WTC11 (cell line): Measurements from ENCODE around the gene RNGTT. TPM values are rescaled to one million over a fixed set of nuclear protein-coding genes. Genes with fewer than 3 reads are reported as not detected.

Experiments used
- ATAC-seq: fragments of 200-7000 bp; cut with Tn5 transposase; 2 replicates; pipeline ENCODE4 v1.10.0; 2021; ENCODE audit warnings: mild to moderate bottlenecking, moderate library complexity
- CTCF ChIA-PET: fragments of 300-600 bp; sonication (Branson Sonifier 250); formaldehyde crosslinking; loops from one replicate; lab custom pipeline; 2021; ENCODE audit warnings: antibody characterized with exemption; lab: Charles Lee
- POLR2A ChIA-PET: fragments of 350-600 bp; sonication (Branson Sonifier 250); formaldehyde crosslinking; loops from one replicate; lab custom pipeline; 2021; ENCODE audit warnings: antibody characterized with exemption; lab: Charles Lee
- DNase-seq: peaks from one replicate; pipeline ENCODE4 v3.0.0; 2021; ENCODE audit warnings: low spot score
- H3K27ac Mint-ChIP-seq: 2 replicates; pipeline ENCODE4 v1.8.0; 2021; ENCODE audit warnings: mixed read lengths
- H3K27me3 Mint-ChIP-seq: 2 replicates; pipeline ENCODE4 v1.8.0; 2021; ENCODE audit warnings: low read depth, mild to moderate bottlenecking, moderate library complexity, mixed read lengths
- H3K36me3 Mint-ChIP-seq: 2 replicates; pipeline ENCODE4 v1.8.0; 2021; ENCODE audit warnings: mixed read lengths
- H3K4me1 Mint-ChIP-seq: 2 replicates; pipeline ENCODE4 v1.8.0; 2022; ENCODE audit warnings: mixed read lengths
- H3K4me3 Mint-ChIP-seq: 2 replicates; pipeline ENCODE4 v1.8.0; 2021; ENCODE audit warnings: mild to moderate bottlenecking, moderate library complexity, mixed read lengths
- H3K9me3 Mint-ChIP-seq: 2 replicates; pipeline ENCODE4 v1.8.0; 2021; ENCODE audit warnings: mixed read lengths
- ATF1 ChIP-seq: sonication (generic); formaldehyde crosslinking; IDR thresholded peaks from 2 replicates; pipeline ENCODE4 v1.8.1; 2023; ENCODE audit warnings: mild to moderate bottlenecking, moderate library complexity, missing genetic modification reagents
- E2F1 ChIP-seq: sonication (generic); formaldehyde crosslinking; IDR thresholded peaks from 2 replicates; pipeline ENCODE4 v1.8.0; 2022; ENCODE audit warnings: mild to moderate bottlenecking, missing genetic modification reagents
- JAZF1 ChIP-seq: fragments of 250-450 bp; sonication (Bioruptor Pico); IDR thresholded peaks from 2 replicates; pipeline ENCODE4 v1.9.0; 2021; ENCODE audit warnings: moderate library complexity, mild to moderate bottlenecking, inconsistent platforms
- NFYB ChIP-seq: sonication (generic); formaldehyde crosslinking; conservative IDR thresholded peaks from 2 replicates; pipeline ENCODE4 v1.8.0; 2022; ENCODE audit warnings: low read depth, missing genetic modification reagents
- OVOL2 ChIP-seq: fragments of 250-450 bp; sonication (Bioruptor Pico); IDR thresholded peaks from 2 replicates; pipeline ENCODE4 v1.9.0; 2021; ENCODE audit warnings: mild to moderate bottlenecking, borderline replicate concordance
- TCF7 ChIP-seq: sonication (generic); formaldehyde crosslinking; IDR thresholded peaks from 2 replicates; pipeline ENCODE4 v1.8.0; 2022; ENCODE audit warnings: mild to moderate bottlenecking, low read depth, missing genetic modification reagents, moderate library complexity
- TEAD1 ChIP-seq: sonication (generic); formaldehyde crosslinking; IDR thresholded peaks from 2 replicates; pipeline ENCODE4 v1.8.0; 2022; ENCODE audit warnings: mild to moderate bottlenecking, missing genetic modification reagents
- ZNF121 ChIP-seq: sonication (generic); formaldehyde crosslinking; IDR thresholded peaks from 2 replicates; pipeline ENCODE4 v1.8.0; 2023; ENCODE audit warnings: missing genetic modification reagents
- ZNF138 ChIP-seq: sonication (generic); formaldehyde crosslinking; conservative IDR thresholded peaks from 2 replicates; pipeline ENCODE4 v1.8.1; 2022; ENCODE audit warnings: mild to moderate bottlenecking, moderate library complexity, missing genetic modification reagents
- ZNF219 ChIP-seq: sonication (generic); formaldehyde crosslinking; IDR thresholded peaks from 2 replicates; pipeline ENCODE4 v1.8.0; 2023; ENCODE audit warnings: missing genetic modification reagents, mild to moderate bottlenecking, borderline replicate concordance
- ZNF232 ChIP-seq: sonication (generic); formaldehyde crosslinking; IDR thresholded peaks from 2 replicates; pipeline ENCODE4 v1.8.0; 2022; ENCODE audit warnings: mild to moderate bottlenecking, missing genetic modification reagents
- ZNF281 ChIP-seq: sonication (generic); formaldehyde crosslinking; IDR thresholded peaks from 2 replicates; pipeline ENCODE4 v1.8.0; 2023; ENCODE audit warnings: mild to moderate bottlenecking, missing genetic modification reagents
- total RNA-seq: library from RNA; stranded (reverse); gene quantifications from 3 replicates; pipeline ENCODE4 v1.2.3, GENCODE V29; 2021
- TF ChIP-seq, protein P1 (sequence below): sonication (generic); formaldehyde crosslinking; IDR thresholded peaks from 2 replicates; pipeline ENCODE4 v1.8.1; 2023; ENCODE audit warnings: mild to moderate bottlenecking, missing genetic modification reagents, borderline replicate concordance
- TF ChIP-seq, protein P2 (sequence below): sonication (generic); formaldehyde crosslinking; IDR thresholded peaks from 2 replicates; pipeline ENCODE4 v1.8.1; 2023; ENCODE audit warnings: mild to moderate bottlenecking, missing genetic modification reagents

Gene RNGTT
- total RNA-seq, 1 experiment from 2014 or later = 20.4 TPM

- TF ChIP-seq, protein P1, sequence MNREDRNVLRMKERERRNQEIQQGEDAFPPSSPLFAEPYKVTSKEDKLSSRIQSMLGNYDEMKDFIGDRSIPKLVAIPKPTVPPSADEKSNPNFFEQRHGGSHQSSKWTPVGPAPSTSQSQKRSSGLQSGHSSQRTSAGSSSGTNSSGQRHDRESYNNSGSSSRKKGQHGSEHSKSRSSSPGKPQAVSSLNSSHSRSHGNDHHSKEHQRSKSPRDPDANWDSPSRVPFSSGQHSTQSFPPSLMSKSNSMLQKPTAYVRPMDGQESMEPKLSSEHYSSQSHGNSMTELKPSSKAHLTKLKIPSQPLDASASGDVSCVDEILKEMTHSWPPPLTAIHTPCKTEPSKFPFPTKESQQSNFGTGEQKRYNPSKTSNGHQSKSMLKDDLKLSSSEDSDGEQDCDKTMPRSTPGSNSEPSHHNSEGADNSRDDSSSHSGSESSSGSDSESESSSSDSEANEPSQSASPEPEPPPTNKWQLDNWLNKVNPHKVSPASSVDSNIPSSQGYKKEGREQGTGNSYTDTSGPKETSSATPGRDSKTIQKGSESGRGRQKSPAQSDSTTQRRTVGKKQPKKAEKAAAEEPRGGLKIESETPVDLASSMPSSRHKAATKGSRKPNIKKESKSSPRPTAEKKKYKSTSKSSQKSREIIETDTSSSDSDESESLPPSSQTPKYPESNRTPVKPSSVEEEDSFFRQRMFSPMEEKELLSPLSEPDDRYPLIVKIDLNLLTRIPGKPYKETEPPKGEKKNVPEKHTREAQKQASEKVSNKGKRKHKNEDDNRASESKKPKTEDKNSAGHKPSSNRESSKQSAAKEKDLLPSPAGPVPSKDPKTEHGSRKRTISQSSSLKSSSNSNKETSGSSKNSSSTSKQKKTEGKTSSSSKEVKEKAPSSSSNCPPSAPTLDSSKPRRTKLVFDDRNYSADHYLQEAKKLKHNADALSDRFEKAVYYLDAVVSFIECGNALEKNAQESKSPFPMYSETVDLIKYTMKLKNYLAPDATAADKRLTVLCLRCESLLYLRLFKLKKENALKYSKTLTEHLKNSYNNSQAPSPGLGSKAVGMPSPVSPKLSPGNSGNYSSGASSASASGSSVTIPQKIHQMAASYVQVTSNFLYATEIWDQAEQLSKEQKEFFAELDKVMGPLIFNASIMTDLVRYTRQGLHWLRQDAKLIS (CRISPR knock-in tag) = no peak
- no peak for TF ChIP-seq TCF7 (CRISPR knock-in tag)
- no peak for TF ChIP-seq ZNF138 (CRISPR knock-in tag)
- TF ChIP-seq E2F1 (CRISPR knock-in tag) = no peak
- TF ChIP-seq, all 79 proteins: peak for 0
These were observed 12.0 kb upstream of the RNGTT start (continued) for GRCh38 chr6:88975369-88975768.

- H3K4me1 Mint-ChIP-seq = peaks cover 20% of the 10 kb centered on the region
- peak overlapping the region; percentile 8; the same call in 1 of the 2 replicates for H3K4me3 Mint-ChIP-seq
- peaks cover 98% of the 10 kb centered on the region for H3K27me3 Mint-ChIP-seq
- peaks cover 10% of the 10 kb centered on the region for H3K36me3 Mint-ChIP-seq
- ATAC-seq = peak; percentile 89
- peaks cover 15% of the 10 kb centered on the region for H3K9me3 Mint-ChIP-seq
- no peak for TF ChIP-seq NFYB (CRISPR knock-in tag)
- no peak for TF ChIP-seq E2F1 (CRISPR knock-in tag)
- TF ChIP-seq ATF1 = no peak
- no peak for TF ChIP-seq JAZF1 (CRISPR knock-in tag)
- no peak for TF ChIP-seq TEAD1
- TF ChIP-seq, protein P2, sequence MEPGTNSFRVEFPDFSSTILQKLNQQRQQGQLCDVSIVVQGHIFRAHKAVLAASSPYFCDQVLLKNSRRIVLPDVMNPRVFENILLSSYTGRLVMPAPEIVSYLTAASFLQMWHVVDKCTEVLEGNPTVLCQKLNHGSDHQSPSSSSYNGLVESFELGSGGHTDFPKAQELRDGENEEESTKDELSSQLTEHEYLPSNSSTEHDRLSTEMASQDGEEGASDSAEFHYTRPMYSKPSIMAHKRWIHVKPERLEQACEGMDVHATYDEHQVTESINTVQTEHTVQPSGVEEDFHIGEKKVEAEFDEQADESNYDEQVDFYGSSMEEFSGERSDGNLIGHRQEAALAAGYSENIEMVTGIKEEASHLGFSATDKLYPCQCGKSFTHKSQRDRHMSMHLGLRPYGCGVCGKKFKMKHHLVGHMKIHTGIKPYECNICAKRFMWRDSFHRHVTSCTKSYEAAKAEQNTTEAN = no peak
- no peak for TF ChIP-seq ZNF281 (CRISPR knock-in tag)
- no peak for TF ChIP-seq ZNF219 (CRISPR knock-in tag)
- no peak for TF ChIP-seq OVOL2 (CRISPR knock-in tag)
- TF ChIP-seq ZNF121 = no peak
- no peak for TF ChIP-seq ZNF232
- no peak for TF ChIP-seq TCF7 (CRISPR knock-in tag)
- TF ChIP-seq, all 79 proteins: peak for 0
- no peak overlapping the region for H3K27ac Mint-ChIP-seq
- ChIA-PET POLR2A (no interaction called here), CTCF (interaction anchor here (1.0 to 2.0 kb wide), 4 partner anchors 9 to 399 kb away, joined by 3 to 10 read pairs (median 3); partner anchors contain the start of gene RNGTT)
- DNase-seq = no peak
These were observed 9.3 kb upstream of the RNGTT start for GRCh38 chr6:88972504-88973423.
